Muscle of leg (tissue), 11 donors: ENCODE measurements around the gene ACE. TPM values are rescaled to one million over a fixed set of nuclear protein-coding genes. Genes with fewer than 3 reads are reported as not detected.

Experiments used
- DNase-seq: peaks from one replicate; pipeline ENCODE4 v3.0.0; 2013
- H3K27ac ChIP-seq: one replicate; pipeline ENCODE4 v1.5.1; 2013; ENCODE audit warnings: mild to moderate bottlenecking, low read length, control low read depth
- H3K27me3 ChIP-seq: one replicate; pipeline ENCODE4 v1.6.1; 2013; ENCODE audit warnings: low read length; ENCODE audit not compliant: control insufficient read depth, insufficient read depth
- H3K36me3 ChIP-seq: one replicate; pipeline ENCODE4 v1.6.1; 2013; ENCODE audit warnings: low read length; ENCODE audit not compliant: control insufficient read depth, insufficient read depth
- H3K4me1 ChIP-seq: one replicate; pipeline ENCODE4 v1.6.1; 2013; ENCODE audit warnings: low read length; ENCODE audit not compliant: control insufficient read depth, insufficient read depth
- H3K4me3 ChIP-seq: one replicate; pipeline ENCODE4 v1.5.1; 2013; ENCODE audit warnings: low read length, control low read depth
- H3K9me3 ChIP-seq: replicated peaks from 2 replicates; pipeline ENCODE4 v1.6.1; 2013; ENCODE audit warnings: low read depth, low read length; ENCODE audit not compliant: control insufficient read depth
- WGBS: methylation state at CpG from one replicate; pipeline ENCODE4 v1.1.5; 2013; ENCODE audit warnings: missing lambda C conversion rate; ENCODE audit not compliant: insufficient coverage; 5-methylcytosine and 5-hydroxymethylcytosine counted together
- polyA plus RNA-seq, 8 donors: library from polyadenylated mRNA; unstranded; fragments of 120-200 nt; gene quantifications; one replicate each; pipeline versions ENCODE4 v1.2.1 to v1.2.3, GENCODE V29; 2013; ENCODE audit warnings: inconsistent platforms in 1 of 8, low replicate concordance in 1 of 8; ENCODE audit not compliant: insufficient read length in 8 of 8, insufficient read depth in 1 of 8
- total RNA-seq: library from RNA; stranded (reverse); fragments of 120-200 nt; gene quantifications from one replicate; pipeline ENCODE4 v1.2.4, GENCODE V29; 2013

The ACE gene
- total and polyA plus RNA-seq, 9 donors: 5.1 to 20.3 (median 7.4) TPM

GRCh38 chr17:63490858-63491400 is 14.1 kb downstream of the ACE start:
- Histone ChIP-seq H3K4me3 (no peak overlapping the region), H3K27ac (no peak overlapping the region), H3K4me1 (peaks cover 7% of the 10 kb centered on the region), H3K9me3 (no peaks in the 10 kb centered on the region), H3K27me3 (peaks cover 5% of the 10 kb centered on the region), H3K36me3 (no peaks in the 10 kb centered on the region)
- WGBS: 80% methylated on average over 22 of the region's 22 CpGs
- DNase-seq: no peak

- no peaks in the 10 kb centered on the region for H3K36me3 ChIP-seq
Observed at GRCh38 chr17:63491413-63491812, 14.6 kb downstream of the ACE start.

GRCh38 chr17:63491977-63492618 is 15.2 kb downstream of the ACE start:
- 56% methylated on average over 4 of the region's 10 CpGs for WGBS
- no peak overlapping the region for H3K27ac ChIP-seq
- peaks cover 10% of the 10 kb centered on the region for H3K4me1 ChIP-seq
- DNase-seq: no peak
- no peaks in the 10 kb centered on the region for H3K36me3 ChIP-seq
- H3K27me3 ChIP-seq: peaks cover 5% of the 10 kb centered on the region
- no peaks in the 10 kb centered on the region for H3K9me3 ChIP-seq
- no peak overlapping the region for H3K4me3 ChIP-seq

More at GRCh38 chr17:63491413-63491812, 14.6 kb downstream of the ACE start:
- no peak overlapping the region for H3K27ac ChIP-seq
- WGBS: 78% methylated on average over 8 of the region's 8 CpGs
- H3K9me3 ChIP-seq: no peaks in the 10 kb centered on the region
- peaks cover 5% of the 10 kb centered on the region for H3K27me3 ChIP-seq
- DNase-seq: no peak
- peaks cover 10% of the 10 kb centered on the region for H3K4me1 ChIP-seq
- H3K4me3 ChIP-seq: no peak overlapping the region

GRCh38 chr17:63492940-63493339 is 16.1 kb downstream of the ACE start:
- Histone ChIP-seq H3K36me3 (no peaks in the 10 kb centered on the region), H3K27ac (no peak overlapping the region), H3K27me3 (peaks cover 3% of the 10 kb centered on the region), H3K4me3 (no peak overlapping the region), H3K4me1 (peaks cover 10% of the 10 kb centered on the region), H3K9me3 (no peaks in the 10 kb centered on the region)
- DNase-seq: no peak
- WGBS: 87% methylated on average over 6 of the region's 6 CpGs

- WGBS: 90% methylated on average over 8 of the region's 9 CpGs
- H3K27ac ChIP-seq: no peak overlapping the region
- H3K4me3 ChIP-seq: no peak overlapping the region
- no peaks in the 10 kb centered on the region for H3K36me3 ChIP-seq
- no peak for DNase-seq
- peaks cover 10% of the 10 kb centered on the region for H3K4me1 ChIP-seq
- H3K9me3 ChIP-seq: no peaks in the 10 kb centered on the region
- H3K27me3 ChIP-seq: peaks cover 3% of the 10 kb centered on the region
Observed at GRCh38 chr17:63493411-63493810, 16.6 kb downstream of the ACE start.

- Histone ChIP-seq H3K9me3 (no peaks in the 10 kb centered on the region), H3K36me3 (no peaks in the 10 kb centered on the region), H3K27ac (no peak overlapping the region), H3K4me3 (no peak overlapping the region), H3K27me3 (peaks cover 3% of the 10 kb centered on the region), H3K4me1 (peaks cover 10% of the 10 kb centered on the region)
- no peak for DNase-seq
- 66% methylated on average over 3 of the region's 12 CpGs for WGBS
Observed at GRCh38 chr17:63494300-63494928, 17.6 kb downstream of the ACE start.

- Histone ChIP-seq H3K36me3 (no peaks in the 10 kb centered on the region), H3K4me3 (no peak overlapping the region), H3K27me3 (peaks cover 7% of the 10 kb centered on the region), H3K4me1 (peaks cover 10% of the 10 kb centered on the region), H3K9me3 (no peaks in the 10 kb centered on the region), H3K27ac (no peak overlapping the region)
- DNase-seq: peak; percentile 38
- 57% methylated on average over 6 of the region's 6 CpGs for WGBS
Observed at GRCh38 chr17:63495491-63495890, 18.6 kb downstream of the ACE start.

GRCh38 chr17:63496177-63496576 is 19.3 kb downstream of the ACE start:
- DNase-seq: no peak
- Histone ChIP-seq H3K36me3 (no peaks in the 10 kb centered on the region), H3K4me1 (peaks cover 10% of the 10 kb centered on the region), H3K4me3 (no peak overlapping the region), H3K27me3 (peaks cover 12% of the 10 kb centered on the region), H3K27ac (no peak overlapping the region), H3K9me3 (no peaks in the 10 kb centered on the region)
- 80% methylated on average over 12 of the region's 12 CpGs for WGBS

GRCh38 chr17:63496663-63497400 is 20.0 kb downstream of the ACE start:
- Histone ChIP-seq H3K27me3 (peaks cover 12% of the 10 kb centered on the region), H3K9me3 (no peaks in the 10 kb centered on the region), H3K4me1 (peaks cover 10% of the 10 kb centered on the region), H3K4me3 (no peak overlapping the region), H3K36me3 (no peaks in the 10 kb centered on the region), H3K27ac (no peak overlapping the region)
- WGBS: 84% methylated on average over 31 of the region's 36 CpGs
- DNase-seq: no peak
